Activated gamma-delta T cell treated with Interleukin-2 at 50 U/mL for 16 hours (primary cell): ENCODE results near the gene SCIN.

Experiments
- DNase-seq: peaks from one replicate; pipeline ENCODE4 v3.0.0-alpha.2; 2020

Gene SCIN

DNA sequence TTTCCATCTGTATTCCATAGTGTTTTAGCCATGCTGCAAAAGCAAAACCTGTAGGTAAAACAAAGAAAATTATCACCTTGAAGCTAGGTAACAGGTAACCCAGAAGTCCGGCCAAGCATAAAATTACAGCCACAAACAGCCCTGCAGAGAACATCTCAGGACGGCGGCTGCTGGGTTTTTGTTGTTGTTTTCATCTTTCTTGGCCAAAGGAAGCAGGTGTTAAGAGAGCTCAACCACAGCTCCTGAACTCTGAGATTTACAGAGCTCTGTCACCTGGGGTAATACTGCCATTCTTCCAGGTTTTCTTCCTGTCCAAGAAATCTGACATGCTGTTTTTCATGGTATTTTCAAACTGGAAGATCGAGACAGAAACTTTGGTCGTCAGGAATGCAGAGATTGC lies 847 bp upstream of the SCIN start:
- no peak for DNase-seq

DNA sequence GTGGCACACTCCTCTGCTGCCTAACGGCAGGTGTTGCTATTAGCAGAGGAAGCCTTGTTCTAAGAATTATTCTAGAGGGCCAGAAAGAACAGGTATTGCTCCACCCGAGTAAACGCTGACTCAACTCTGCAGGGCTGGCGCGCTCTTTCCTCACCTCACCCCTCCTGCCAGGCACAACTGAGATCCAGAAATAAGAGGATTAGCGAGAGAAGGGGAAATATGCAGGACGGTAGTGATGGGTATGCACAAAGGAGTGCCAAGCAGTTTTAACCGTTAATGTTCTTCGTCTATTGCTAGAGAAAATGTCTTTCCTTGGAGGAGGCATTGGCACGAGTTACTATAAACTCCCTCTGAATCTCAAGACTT lies 369 bp upstream of the SCIN start:
- DNase-seq, result no peak

DNA sequence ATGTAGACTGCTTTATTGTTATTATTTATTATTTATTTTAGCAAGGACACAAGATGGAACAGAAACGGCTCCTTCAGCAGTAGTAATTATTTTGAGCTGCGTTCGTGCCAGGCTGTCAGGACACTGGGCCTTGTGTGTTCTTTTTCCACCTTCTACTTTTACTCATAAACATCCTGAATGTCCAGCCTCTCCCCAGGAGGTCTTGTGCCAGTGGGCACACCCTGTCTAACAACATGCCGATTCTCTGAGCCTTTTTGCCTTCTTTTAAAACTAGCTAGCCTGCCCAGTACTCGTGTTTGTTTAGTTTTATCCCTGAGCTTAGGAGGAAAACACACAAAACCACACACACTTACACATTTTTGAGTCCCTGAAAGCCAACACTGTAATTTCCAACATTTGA lies 1.2 kb downstream of the SCIN start:
- no peak for DNase-seq

DNA sequence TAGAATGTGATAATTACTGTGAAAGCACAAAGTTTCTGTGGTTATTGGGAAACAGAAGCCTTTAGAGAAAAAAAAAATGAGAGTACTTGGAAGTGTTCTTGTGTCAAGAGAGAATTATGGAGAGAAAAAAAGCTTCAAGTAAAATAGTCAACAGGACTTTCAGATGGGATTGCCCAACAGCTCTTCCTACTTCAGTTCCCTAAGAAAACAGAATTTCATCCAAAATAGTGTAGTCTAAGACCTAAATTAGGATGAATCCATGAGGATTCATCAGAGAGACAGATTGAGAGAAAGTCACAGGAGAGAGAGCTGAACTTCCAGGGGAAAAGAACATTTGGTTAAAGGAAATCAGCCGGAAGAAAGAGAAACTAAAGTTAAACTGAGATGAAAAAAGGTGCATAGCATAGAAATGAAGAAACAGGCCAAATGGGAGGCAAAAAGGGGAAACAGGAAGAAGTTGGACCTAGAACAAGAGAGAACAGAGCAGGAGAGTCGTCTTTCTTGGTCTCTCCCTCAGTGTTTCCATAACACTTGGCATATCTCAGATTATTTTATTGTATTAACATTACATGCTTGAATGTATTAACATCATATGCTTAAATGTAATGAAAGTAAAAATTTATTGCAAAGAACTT lies 2.5 kb downstream of the SCIN start:
- no peak for DNase-seq

DNA sequence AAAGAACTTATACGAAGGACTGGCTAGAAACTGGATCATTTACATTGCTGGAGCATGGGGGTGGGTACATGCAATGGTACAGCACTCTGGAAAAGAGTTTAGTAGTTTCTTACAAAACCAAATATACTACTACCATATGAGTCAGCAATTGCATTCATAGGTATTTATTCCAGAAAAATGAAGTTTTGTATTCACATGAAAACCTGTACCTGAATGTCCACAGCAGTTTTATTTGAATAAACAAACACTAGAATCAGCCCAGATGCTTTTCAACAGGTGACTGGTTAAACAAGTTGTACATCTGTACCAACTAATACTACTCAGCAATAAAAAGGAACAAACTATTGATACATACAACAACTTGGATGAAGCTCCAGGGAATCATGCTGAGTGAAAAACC lies 3.4 kb downstream of the SCIN start:
- no peak for DNase-seq

DNA sequence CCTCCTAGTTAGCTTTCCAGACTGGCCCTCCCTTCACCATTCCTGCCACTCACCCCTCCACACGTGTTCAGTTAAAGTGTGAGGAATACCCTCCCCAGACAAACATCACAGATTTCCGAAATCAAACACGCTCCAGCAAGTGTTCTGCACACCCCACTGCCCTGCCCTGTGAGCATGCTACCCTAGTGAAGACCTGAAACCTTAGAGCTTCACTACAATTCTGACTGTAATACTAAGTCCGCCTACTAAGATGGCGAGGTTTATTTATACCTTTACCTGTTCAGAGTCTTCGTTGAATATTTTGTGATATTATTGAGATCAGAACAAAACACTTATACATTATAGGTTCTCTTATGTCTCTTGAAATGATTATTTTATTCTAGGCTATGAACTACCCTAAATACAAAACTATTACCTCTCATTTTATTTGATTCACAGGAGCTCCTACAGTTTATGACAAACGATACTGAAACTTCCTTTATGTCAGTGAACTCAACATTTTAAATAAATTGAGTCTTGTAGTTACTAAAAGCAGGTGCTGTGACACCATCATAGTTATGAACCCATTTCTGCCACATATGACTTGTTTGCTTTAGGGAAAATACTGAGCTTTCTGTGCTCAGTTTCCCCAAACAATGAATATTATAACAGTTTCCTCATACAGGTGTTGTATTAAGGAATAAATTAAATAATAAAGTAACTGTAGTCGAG lies 8.6 kb downstream of the SCIN start:
- no peak for DNase-seq

DNA sequence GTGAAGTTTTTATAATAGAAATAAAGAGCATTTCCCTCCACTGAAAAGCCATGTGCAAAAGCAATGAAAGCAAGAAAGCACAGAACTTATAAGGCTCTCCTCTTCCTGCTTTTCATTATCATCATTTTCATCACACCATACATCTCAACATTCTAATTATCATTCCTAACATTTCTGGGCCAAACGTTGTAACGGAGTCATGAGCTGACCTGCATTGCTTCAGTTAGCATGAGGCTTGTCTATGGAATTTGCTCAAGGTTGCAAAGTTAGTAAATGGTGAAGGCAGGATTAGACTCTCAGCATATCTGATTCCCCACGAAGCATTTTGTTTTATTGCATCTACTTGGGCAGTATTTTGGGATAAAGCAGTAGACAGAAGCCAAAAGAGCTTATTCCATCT lies 11.4 kb downstream of the SCIN start:
- DNase-seq, result no peak

DNA sequence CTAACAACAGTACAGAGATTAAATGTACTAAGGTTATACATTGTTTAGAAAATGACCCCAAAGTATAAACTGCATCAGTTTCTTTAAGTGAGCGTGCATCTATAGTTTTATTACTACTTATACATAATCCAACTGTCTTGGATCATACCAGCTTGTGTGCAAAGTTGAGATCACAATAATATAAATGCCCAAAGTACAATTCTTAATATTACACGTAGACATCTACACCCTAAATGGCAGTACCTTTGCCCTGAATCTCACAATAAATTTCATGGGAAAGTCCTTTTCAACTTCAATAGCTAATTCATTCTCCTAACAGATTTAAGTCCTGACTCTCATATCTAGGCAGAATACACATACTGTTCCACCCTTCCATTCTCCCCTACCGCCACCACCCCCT lies 11.8 kb downstream of the SCIN start:
- no peak for DNase-seq

DNA sequence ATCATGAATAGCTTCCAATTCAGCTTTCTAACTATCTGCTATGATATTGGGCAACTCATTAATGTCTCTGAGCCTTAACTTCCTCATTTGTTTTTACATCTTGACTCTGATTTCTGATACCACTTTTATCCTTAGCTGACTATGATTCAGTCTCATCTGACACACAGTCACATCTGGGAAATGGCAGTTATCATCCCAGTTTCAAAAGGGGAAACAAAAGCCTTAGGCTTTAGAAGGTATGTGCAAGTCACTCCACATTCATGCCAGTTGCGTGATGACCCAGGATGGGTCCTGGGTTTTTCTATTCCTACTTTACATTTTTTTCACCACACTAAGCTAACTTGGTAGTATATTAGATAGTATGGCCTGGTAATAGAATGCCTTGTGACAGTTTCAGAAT lies 12.7 kb downstream of the SCIN start:
- no peak for DNase-seq

DNA sequence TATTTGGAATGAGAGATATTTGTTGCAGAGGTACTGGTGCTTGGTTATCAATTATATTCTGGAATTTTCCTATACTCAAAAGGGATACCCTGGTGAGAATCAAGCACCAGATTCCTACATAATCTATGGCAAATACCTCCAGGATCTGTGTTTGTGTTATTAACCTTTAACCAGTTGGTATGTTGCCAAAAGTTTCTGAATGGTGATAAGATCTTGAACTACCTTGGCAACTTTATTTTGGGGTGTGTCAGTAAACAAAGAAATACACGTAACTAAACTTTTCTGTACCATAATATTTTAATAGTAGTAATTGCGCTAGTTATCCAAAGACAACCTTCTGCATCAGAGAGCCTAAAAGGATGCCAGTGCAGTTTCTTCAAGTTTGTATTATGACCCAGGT lies 13.4 kb downstream of the SCIN start:
- no peak for DNase-seq

DNA sequence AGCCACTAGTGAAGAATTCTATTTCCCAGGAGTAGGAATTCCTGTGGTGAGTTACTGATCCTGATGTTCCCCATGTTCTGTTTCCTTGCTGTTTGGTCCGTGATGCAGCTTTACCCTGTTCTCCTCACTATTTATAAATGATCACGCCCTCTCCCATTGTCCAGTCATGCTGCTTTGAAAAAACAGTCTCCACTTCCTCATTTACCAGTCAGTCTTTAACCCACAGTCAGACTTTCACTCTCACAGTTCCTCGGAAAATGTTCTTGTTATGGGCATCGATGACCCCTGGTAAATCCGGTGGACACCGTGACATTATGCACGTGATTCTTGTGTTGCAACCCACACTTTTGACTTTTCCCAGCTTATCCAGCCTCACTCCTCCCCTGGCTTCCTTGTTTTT lies 14.4 kb downstream of the SCIN start:
- no peak for DNase-seq

DNA sequence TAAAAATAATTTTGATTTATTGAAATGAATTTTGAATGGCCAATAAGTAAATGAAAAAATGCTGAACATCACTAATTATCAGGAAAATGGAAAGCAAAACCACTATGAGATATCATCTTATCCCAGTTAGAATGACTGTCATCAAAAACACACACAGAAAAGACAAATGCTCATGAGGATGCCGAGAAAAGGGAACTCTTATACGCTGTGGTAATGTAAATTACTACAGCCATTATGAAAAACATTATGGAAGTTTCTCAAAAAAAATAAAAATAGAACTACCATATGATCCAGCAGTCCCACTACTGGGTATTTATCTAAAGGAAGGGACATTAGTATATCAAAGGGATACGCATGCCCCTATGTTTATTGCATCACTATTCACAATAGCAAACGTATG lies 15.8 kb downstream of the SCIN start:
- no peak for DNase-seq

DNA sequence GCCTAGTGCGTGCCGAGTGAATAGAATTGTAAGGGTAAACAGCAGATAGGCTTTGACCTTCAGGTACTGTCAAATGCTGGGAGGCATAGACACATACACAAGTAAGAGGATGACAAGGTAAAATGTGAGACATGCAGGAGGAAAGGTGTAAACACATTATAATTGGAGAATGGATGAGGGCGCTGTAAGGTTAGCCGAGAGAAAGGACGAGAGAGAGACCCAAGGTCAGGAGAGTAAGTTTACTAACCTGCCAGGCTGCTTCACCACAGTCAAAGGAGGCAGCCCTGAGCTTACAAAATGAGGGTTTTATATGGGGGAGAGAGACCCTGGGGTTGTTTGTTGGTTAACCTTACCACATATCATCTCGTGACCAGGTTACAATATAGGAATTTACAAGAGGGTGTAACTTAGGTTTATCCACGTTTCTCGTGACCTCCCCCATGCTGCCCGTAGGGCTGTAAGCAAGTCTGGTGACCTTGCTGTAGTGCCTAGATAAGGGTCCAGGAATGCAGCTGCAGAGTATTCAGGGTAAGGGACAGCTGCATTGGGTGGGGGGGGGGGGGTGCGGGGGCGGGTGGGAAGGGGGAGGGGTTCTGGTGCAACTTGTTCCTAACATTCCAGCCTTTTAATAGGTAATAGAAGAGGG lies 17.9 kb downstream of the SCIN start:
- DNase-seq, result no peak

DNA sequence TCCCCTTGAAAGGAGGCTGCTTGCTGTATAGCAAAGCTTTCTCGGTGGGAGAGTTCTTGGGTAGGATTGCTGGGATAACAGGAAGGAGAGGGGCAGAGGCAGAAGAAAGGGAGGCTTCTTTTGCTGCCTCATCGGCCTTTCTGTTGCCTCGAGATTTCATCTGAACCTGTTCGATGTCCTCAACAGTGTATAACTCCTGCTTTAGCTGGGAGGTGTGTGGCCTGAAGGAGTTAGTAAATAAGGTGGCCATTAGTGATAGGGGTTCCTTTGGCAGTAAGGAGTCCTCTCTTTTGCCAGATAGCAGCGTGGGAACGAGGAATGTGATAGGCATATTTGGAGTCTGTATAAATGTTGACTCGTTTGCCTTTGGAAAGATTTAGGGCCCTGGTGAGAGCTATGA lies 20.0 kb downstream of the SCIN start:
- no peak for DNase-seq

DNA sequence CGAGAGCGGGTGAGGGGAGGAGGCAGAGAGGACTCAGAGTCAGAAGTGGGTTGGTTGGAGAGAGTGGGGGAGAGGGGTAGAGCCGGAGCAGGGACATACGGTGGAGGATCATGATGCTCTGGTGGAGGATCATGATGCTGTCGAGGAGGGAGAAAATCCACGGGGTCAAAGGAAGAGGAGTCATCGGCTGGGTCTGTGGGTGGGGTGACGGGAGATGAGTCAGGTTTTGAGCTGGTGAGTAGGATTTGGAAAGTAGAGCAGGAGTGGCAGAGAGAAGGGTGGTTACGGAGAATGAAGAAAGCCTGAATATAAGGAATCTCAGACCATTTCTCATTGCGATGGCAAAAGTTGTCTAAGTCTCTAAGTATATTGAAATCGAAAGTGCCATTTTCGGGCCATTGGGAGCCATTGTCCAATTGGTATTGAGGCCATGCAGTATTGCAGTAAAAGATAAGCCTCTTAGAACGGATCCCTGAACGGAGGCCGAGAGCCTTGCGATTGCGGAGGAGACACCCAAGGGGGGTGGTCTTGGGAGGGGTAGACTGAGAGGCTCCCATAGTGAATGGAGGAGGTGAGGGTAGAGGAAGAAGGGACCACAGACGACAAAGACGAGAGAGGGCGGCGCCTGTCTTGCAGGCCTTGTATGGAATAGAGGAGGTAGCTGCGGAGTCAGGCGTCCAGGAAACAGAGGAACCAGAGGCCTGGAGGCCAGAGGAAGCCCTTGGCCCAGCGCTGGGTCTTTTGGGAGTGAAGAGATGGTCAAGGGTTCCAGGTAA lies 23.8 kb downstream of the SCIN start:
- no peak for DNase-seq

DNA sequence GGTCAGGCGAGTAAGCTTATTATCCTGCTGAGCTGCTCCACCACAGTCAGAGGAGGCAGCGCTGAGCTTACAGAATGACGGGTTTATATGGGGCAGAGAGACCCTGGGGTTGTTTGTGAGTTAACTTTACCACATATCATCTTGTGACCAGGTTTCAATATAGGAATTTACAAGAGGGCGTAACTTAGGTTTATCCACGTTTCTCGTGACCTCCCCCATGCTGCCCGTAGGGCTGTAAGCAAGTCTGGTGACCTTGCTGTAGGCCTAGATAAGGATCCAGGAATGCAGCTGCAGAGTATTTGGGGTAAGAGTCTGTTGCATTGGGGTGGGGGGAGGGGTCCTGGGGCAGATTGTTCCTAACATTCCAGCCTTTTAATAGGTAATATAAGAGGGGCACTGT lies 24.6 kb downstream of the SCIN start:
- no peak for DNase-seq

DNA sequence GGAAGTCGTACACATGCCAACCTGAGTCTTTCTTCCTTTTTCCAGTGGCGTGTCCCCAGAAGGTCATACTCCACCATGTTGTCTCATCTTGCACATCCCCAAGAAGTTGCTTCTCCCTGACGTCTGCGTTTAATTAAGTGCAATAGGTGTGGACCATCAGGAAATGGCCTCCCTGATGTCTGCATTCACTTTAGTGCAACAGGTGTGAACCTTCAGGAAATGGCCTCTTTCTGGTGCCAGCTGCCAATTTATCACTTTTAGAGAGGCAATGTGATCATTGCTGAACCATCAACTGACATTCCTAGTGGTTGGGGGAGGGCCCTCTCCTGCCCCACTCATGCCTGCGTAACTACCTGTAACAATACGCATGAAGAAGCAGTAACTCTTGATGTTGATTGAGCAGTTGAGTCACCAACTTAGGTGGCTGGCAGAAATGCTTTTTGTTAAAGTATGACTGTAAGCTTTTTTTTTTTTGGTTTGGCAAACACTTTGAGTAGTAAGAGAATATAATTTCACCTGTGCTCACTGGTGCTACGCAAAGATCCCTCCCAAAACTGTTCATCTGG lies 25.8 kb downstream of the SCIN start:
- DNase-seq, result no peak

DNA sequence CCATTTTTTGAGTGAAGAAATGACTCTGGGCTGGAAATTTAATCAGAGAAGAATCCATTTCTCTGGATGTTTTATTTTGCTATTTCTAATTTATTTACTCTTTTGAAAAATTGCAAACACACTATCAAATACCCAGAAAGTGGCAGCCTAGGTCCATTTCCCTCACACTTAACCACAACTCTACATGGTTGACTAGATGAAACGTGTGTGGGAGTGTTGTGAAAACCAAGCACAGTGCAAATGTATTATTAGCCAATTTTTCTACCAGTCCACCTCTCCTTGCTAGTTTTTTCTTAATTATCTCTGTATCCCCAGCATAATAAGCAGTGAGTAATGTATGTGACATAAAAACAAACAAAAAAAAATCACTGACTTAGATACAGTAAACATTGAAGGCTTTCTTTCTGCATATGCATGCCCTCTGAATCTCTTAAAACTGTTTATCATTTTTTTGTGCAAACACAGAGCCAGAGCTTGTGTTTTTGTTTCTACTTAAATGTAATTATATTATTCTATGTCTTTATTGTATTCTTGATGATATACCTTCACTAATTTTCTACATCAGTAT lies 30.9 kb downstream of the SCIN start:
- DNase-seq, result no peak

DNA sequence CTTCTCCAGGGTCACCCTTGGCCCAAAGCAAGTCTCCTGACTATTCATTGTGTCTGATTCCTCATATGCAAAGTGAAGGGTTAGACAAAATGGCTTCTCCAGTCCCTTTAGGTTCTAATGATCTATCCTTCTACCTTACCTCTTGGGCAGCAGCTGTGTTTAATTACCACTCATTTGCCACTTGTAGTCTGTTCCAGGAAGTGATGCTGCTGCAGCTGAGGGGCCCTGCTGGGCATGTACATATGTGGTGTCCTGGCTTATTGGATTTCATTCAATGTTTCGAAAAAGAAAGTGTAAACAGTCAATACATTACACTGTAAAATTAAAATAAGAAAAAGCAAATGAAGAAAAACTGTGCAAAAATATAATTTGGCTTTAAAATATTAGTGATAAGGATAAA lies 36.6 kb downstream of the SCIN start:
- DNase-seq, result no peak

DNA sequence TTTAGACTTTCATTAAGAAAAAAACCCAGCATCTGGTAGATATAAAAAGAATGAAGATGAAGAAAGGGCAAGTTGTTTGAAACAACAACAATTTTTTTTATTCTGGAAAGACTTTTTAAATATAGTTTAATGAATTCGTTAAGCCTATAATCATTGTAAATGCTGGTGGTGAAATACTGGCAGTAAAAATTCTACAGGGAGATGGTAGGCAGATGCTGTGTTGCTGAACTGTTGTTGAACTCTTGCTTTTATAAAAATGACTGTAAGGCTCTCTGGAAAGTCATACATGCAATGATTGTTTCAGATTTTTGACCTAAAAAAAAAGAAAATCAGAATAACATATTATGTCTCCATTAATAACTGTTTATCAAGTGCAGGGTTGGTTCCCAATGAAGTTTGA lies 39.0 kb downstream of the SCIN start:
- no peak for DNase-seq

DNA sequence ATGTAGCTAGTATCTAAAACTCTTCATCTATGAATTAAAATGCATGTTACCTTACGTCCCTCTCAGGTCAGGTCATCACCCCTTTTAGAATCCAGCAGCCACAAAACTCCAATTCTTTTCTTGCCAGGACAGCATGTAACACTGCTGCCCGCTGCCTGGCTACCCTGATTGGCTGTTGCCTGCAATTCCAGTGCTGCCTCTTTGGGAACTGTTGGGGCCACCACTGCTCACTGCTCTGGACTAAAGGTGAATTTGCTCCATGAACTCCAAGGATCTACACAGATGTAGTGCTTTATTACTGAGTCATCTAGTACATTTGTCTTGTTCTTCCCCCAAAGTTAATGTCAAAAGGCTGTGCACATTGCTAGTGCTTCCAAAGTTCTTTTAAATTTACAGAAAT lies 40.4 kb downstream of the SCIN start:
- DNase-seq, result no peak

DNA sequence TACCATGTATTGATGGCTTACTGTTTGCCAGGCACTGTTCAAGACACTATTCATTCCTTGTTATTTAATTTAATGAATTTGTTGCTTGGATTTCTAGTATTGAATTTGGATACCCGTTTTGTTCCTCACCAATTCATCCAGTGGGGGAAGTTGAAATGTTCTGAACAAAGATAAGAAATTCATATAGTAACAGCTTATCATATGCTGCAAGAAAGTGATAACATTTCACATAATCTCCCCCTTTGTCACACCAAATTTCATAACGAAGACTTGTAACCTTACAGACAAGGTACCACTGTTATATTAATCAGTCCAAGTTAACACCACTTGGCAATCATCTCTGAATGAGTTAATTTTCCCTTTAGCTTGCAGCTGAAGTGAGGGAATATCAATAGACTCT lies 42.1 kb downstream of the SCIN start:
- DNase-seq, result no peak

DNA sequence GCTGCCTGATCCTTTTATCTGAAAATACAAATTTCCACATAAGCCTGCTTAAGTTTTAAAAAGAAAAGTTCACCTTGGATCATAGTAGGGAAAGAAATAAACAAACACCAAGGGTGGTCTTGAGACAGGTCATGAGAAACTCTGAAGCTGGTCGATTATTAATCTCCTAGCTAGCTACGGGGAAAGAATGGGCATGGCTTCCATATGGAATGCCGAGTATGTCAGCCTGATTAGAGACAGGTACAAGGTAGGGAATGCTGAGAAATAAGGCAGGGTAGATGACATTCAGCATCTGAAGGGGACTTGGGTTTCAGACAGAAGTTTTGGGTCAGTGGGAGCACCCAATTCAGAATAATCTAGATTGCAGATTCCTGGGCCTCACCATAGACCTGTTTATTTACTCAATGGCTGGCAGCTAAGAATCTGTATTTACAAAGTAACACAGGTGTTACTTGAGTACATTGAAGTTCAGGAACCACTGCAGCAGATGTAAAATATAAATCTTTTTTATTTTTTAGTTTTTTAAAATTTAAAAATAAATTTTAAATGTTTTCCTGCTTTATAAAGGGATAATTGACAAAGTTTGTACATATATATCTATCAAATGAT lies 49.0 kb downstream of the SCIN start:
- DNase-seq, result no peak
